ENCODE data around the gene SYT13.

DNA sequence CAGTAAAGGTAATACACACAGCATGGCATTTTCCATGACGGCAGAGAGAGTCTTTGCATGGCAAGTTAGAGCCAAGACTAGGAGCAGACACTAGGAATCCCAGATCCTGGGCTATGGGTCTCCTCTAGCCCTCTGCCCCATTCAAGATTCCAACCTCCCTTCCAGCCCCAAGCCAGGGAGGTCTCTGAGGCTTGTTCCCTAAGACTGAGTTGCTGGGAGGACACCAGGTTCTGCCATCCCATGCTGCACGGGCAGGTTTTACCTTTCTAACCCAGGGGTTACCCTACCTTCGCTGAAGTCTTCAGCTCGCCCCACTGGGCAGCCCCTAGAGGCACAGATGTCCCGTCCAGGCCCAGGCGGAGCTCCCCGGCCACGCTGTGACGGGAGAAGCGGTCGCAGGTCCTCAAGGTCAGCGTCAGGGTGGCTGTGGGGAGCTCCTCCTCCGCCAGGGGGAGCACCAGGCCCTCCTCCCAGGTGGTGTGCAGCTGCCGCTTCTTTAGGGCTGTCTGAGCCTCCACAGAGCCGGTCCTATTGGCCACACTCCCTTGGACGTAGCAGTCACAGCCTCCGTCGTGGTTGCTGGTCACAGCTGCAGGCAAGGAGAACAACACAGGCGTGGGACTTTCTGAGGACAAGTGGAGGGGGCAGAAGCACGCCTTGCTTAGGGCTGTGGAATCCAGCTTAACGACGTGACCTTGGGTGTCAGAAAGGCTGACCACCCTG lies 33.8 kb downstream of the SYT13 start:
- TF ChIP-seq CTCF (IDR thresholded peaks at IDR 0.05) = peak in 4 of 5 experiments; percentile 26 to 49 (median 38)
- no peak for TF ChIP-seq POLR2A (IDR thresholded peaks at IDR 0.05)
- TF ChIP-seq EP300 (IDR thresholded peaks at IDR 0.05) = no peak

Data from tibial nerve (tissue), 4 donors.